K562 (cell line): Measurements from ENCODE around the gene GRIPAP1. TPM values are rescaled to one million over a fixed set of nuclear protein-coding genes. Genes with fewer than 3 reads are reported as not detected.

Source experiments
- ATAC-seq: fragments of 200-7000 bp; cut with Tn5 transposase; 3 replicates; pipeline ENCODE4 v1.9.1; 2020; ENCODE audit warnings: moderate library complexity
- BruUV-seq: library from RNA; stranded (reverse); fragments of 400-500 nt; replicated peaks from 2 replicates; lab custom pipeline; 2021; lab: Mats Ljungman, UMichigan
- CTCF ChIA-PET: fragments of 300-600 bp; formaldehyde crosslinking; extraction: SDS; loops from one replicate; lab custom pipeline; 2021; ENCODE audit warnings: low intra/inter-chr PET ratio; lab: Yijun Ruan, JAX
- POLR2A ChIA-PET: fragments of 300-600, 350-650 bp; sonication (Branson Sonifier 250); formaldehyde crosslinking; extraction: SDS; loops from one replicate; lab custom pipeline; 2021; ENCODE audit warnings: antibody characterized with exemption, inconsistent platforms; lab: Yijun Ruan, JAX
- DNase-seq, 4 experiments: peaks; one replicate each; pipeline versions ENCODE4 v3.0.0 to v3.0.0-alpha.2; 2011 to 2018; ENCODE audit warnings: low spot score in 3 of 4, mixed read lengths in 3 of 4; ENCODE audit errors: extremely low read depth in 1 of 4
- FAIRE-seq: peaks from 2 replicates; lab custom pipeline; 2011; peaks lifted over from hg19 to GRCh38; lab: Jason Lieb, UNC
- H2AFZ ChIP-seq: 2 replicates; pipeline ENCODE4 v1.6.0; 2011; ENCODE audit warnings: low read depth, low read length, control low read depth, inconsistent platforms
- H3K27ac ChIP-seq: fragments of 200-600 bp; 3 replicates; pipeline ENCODE4 v1.8.0; 2011; ENCODE audit warnings: low read depth, mild to moderate bottlenecking, control low read depth, inconsistent platforms, low read length, moderate library complexity, mixed read lengths; ENCODE audit errors: extremely low read depth
- H3K27me3 ChIP-seq, 2 experiments: fragments of 300-600 bp in 1 of 2; 2 replicates in 1 of 2; 3 replicates in 1 of 2; pipeline versions ENCODE4 v1.6.0 to v1.8.0; 2011; ENCODE audit warnings: inconsistent platforms in 2 of 2, low read length in 2 of 2, mild to moderate bottlenecking in 1 of 2, mixed read lengths in 1 of 2, moderate library complexity in 1 of 2; ENCODE audit not compliant: control insufficient read depth in 2 of 2, insufficient read depth in 2 of 2
- H3K36me3 ChIP-seq: fragments of 300-600 bp; 3 replicates; pipeline ENCODE4 v1.8.0; 2011; ENCODE audit warnings: mild to moderate bottlenecking, low read length, inconsistent platforms; ENCODE audit not compliant: control insufficient read depth, insufficient read depth
- H3K4me1 ChIP-seq, 2 experiments: fragments of 200-600 bp in 1 of 2; replicated peaks in 1 of 2; 2 replicates in 1 of 2; 3 replicates in 1 of 2; pipeline versions ENCODE4 v1.5.1 to v1.8.0; 2011; ENCODE audit warnings: inconsistent platforms in 2 of 2, low read length in 2 of 2, mild to moderate bottlenecking in 1 of 2, mixed read lengths in 1 of 2, moderate library complexity in 1 of 2; ENCODE audit not compliant: control insufficient read depth in 2 of 2, insufficient read depth in 2 of 2
- H3K4me2 ChIP-seq: 2 replicates; pipeline ENCODE4 v1.6.1; 2011; ENCODE audit warnings: low read length, control low read depth, inconsistent platforms, mixed read lengths; ENCODE audit not compliant: insufficient read depth
- H3K4me3 ChIP-seq: fragments of 200-600 bp; sonication (generic), shearing (Covaris generic); 2 replicates; pipeline ENCODE4 v1.5.1; 2016; ENCODE audit warnings: control low read depth, inconsistent platforms
- H3K79me2 ChIP-seq: fragments of 200-600 bp; 3 replicates; pipeline ENCODE4 v1.8.0; 2011; ENCODE audit warnings: low read length, inconsistent platforms; ENCODE audit not compliant: control insufficient read depth, insufficient read depth
- H3K9ac ChIP-seq, 2 experiments: 2 replicates each; pipeline versions ENCODE4 v1.6.0 to v1.6.1; 2011; ENCODE audit warnings: low read depth in 2 of 2, low read length in 2 of 2, control low read depth in 1 of 2, inconsistent platforms in 1 of 2, mild to moderate bottlenecking in 1 of 2, mixed read lengths in 1 of 2; ENCODE audit not compliant: insufficient read depth in 1 of 2
- H3K9me1 ChIP-seq: one replicate; pipeline ENCODE4 v1.6.0; 2011; ENCODE audit warnings: inconsistent platforms, mild to moderate bottlenecking, low read length, moderate library complexity; ENCODE audit not compliant: control insufficient read depth, insufficient read depth
- H3K9me3 ChIP-seq: replicated peaks from 2 replicates; pipeline ENCODE4 v1.5.1; 2011; ENCODE audit warnings: low read depth, low read length, inconsistent platforms; ENCODE audit not compliant: control insufficient read depth, insufficient read depth
- H4K20me1 ChIP-seq: replicated peaks from 2 replicates; pipeline ENCODE4 v1.6.1; 2011; ENCODE audit warnings: low read length, inconsistent platforms, mixed read lengths; ENCODE audit not compliant: control insufficient read depth, insufficient read depth
- ARNT ChIP-seq, 2 experiments: fragments of 450-650 bp; IDR thresholded peaks; 2 replicates each; pipeline ENCODE4 v1.6.1; 2016; ENCODE audit warnings: mild to moderate bottlenecking in 1 of 2
- NR2F6 ChIP-seq: fragments of 450-650 bp; formaldehyde crosslinking; IDR thresholded peaks from 2 replicates; pipeline ENCODE4 v1.4.0; 2020; ENCODE audit warnings: mild to moderate bottlenecking
- SPI1 ChIP-seq: IDR thresholded peaks from 2 replicates; pipeline ENCODE4 v1.6.1; 2011; ENCODE audit warnings: low read depth, low read length, control low read depth, borderline replicate concordance
- ZNF175 ChIP-seq: fragments of 200-800 bp; sonication (Bioruptor generic); IDR thresholded peaks from 2 replicates; pipeline ENCODE4 v1.6.1; 2016; ENCODE audit warnings: low read depth, mild to moderate bottlenecking, missing genetic modification characterization, missing compliant biosample characterization
- WGBS: fragments of 100-300 bp; shearing (Covaris generic); methylation state at CpG from one replicate; pipeline ENCODE4 v1.1.6; 2016; ENCODE audit warnings: low coverage, mixed read lengths; ENCODE audit not compliant: insufficient coverage; ENCODE audit errors: missing lambda C conversion rate; 5-methylcytosine and 5-hydroxymethylcytosine counted together
- in situ Hi-C: fragments of 300-500 bp; cut with MboI; formaldehyde crosslinking; loops from 4 replicates; pipeline ENCODE4 v1.15.0; 2018; ENCODE audit warnings: inconsistent platforms, mixed read lengths
- intact Hi-C: fragments of 100-400 bp; cut with micrococcal nuclease; formaldehyde crosslinking; loops from 2 replicates; pipeline ENCODE4 v1.14.2; 2022
- polyA plus RNA-seq, 8 experiments: library from polyadenylated mRNA; depleted of rRNA in 4 of 8; stranded (reverse) in 5 of 8; unstranded in 3 of 8; fragments of >200 nt; fragmentation: Nextera tagmentation in 2 of 8; fragmentation: Illumina TruSeq in 1 of 8; extraction: Ambion mirVana in 2 of 8; extraction: Trizol in 1 of 8; gene quantifications; 2 replicates each; pipeline versions ENCODE4 v1.2.1 to v1.2.3, GENCODE V29; 2011 to 2014; ENCODE audit warnings: inconsistent platforms in 1 of 8, missing spikeins in 1 of 8
- total RNA-seq, 7 experiments: library from RNA; depleted of rRNA in 6 of 7; stranded (reverse); fragments of >200 nt in 6 of 7; fragmentation: Illumina TruSeq in 2 of 7; extraction: Trizol in 2 of 7; gene quantifications; 2 replicates each; pipeline versions ENCODE4 v1.2.1 to v1.2.3, GENCODE V29; 2011 to 2021; ENCODE audit warnings: low replicate concordance in 1 of 7

Gene GRIPAP1
- total and polyA plus RNA-seq, 9 of the 15 experiments (the other 6 are each of a cell fraction or from before 2014, with no cell fraction given) = 4.1 to 41.6 (median 24.0) TPM

- WGBS = 72% methylated on average over 2 of the region's 6 CpGs
- BruUV-seq = no TSS peak
- DNase-seq (no peak), ATAC-seq (no peak), FAIRE-seq (no peak)
- intact Hi-C loops = no loop called here
- no peak overlapping the region for H3K4me2 ChIP-seq
- H4K20me1 ChIP-seq = no peaks in the 10 kb centered on the region
- H3K79me2 ChIP-seq = no peaks in the 10 kb centered on the region
- 0 out of 4 replicates have a peak overlapping the region, but pooled peaks of 1 of the 2 experiments have one; percentile 7 for H3K9ac ChIP-seq
- H3K36me3 ChIP-seq = peaks cover 37% of the 10 kb centered on the region; the same call in 2 of the 3 replicates
- no peaks in the 10 kb centered on the region for H3K9me1 ChIP-seq
- no peak overlapping the region for H3K27ac ChIP-seq
- H2AFZ ChIP-seq = no peak overlapping the region
- no peaks in the 10 kb centered on the region for H3K9me3 ChIP-seq
- TF ChIP-seq SPI1 (peak; percentile 72; the same call in 1 of the 2 replicates), ARNT (IDR thresholded peaks at IDR 0.05) (no peak)
- in situ Hi-C loops = loop anchor here (10.0 kb wide), 1 partner anchor 129 kb away; no protein-coding TSS in a partner anchor
- ChIA-PET CTCF (no interaction called here), POLR2A (no interaction called here)
- peaks cover 15 to 20% of the 10 kb centered on the region in 2 experiments; a peak in 4 of 5 replicates for H3K4me1 ChIP-seq
- no peak overlapping the region for H3K4me3 ChIP-seq
- H3K27me3 ChIP-seq = no peaks in the 10 kb centered on the region
Observed at GRCh38 chrX:48976086-48976485, 26.0 kb downstream of the GRIPAP1 start.

GRCh38 chrX:48975541-48975940, 26.5 kb downstream of the GRIPAP1 start:
- H3K27me3 ChIP-seq = no peaks in the 10 kb centered on the region
- 78% methylated on average over 2 of the region's 5 CpGs for WGBS
- H3K9me1 ChIP-seq = no peaks in the 10 kb centered on the region
- FAIRE-seq (no peak), DNase-seq (no peak), ATAC-seq (no peak)
- peaks cover 33% of the 10 kb centered on the region; the same call in 2 of the 3 replicates for H3K36me3 ChIP-seq
- intact Hi-C loops (no loop called here), in situ Hi-C loops (loop anchor here (10.0 kb wide), 1 partner anchor 129 kb away; no protein-coding TSS in a partner anchor)
- H3K9ac ChIP-seq = 0 out of 4 replicates have a peak overlapping the region, but pooled peaks of 1 of the 2 experiments have one; percentile 7
- CTCF ChIA-PET = no interaction called here
- H3K9me3 ChIP-seq = no peaks in the 10 kb centered on the region
- H3K4me1 ChIP-seq = peaks cover 15 to 17% of the 10 kb centered on the region in 2 experiments; a peak in 4 of 5 replicates
- H3K4me3 ChIP-seq = no peak overlapping the region
- H4K20me1 ChIP-seq = no peaks in the 10 kb centered on the region
- TF ChIP-seq ZNF175 (no peak), NR2F6 (CRISPR knock-in tag) (no peak)
- no peaks in the 10 kb centered on the region for H3K79me2 ChIP-seq
- POLR2A ChIA-PET = interaction anchor here (0.6 kb wide), 1 partner anchor 134 kb away, joined by 3 read pairs; no protein-coding TSS in a partner anchor
- BruUV-seq = no TSS peak
- H3K4me2 ChIP-seq = no peak overlapping the region
- H3K27ac ChIP-seq = no peak overlapping the region
- H2AFZ ChIP-seq = no peak overlapping the region
